HPDE6-E6E7 (cell line): ENCODE measurements around the gene MICU2.

Source experiments
- DNase-seq: peaks from one replicate; pipeline ENCODE4 v3.0.0; 2011; ENCODE audit warnings: missing footprints; ENCODE audit errors: extremely low spot score

Gene MICU2

GRCh38 chr13:21546372-21546771, 57.6 kb downstream of the MICU2 start:
- no peak for DNase-seq

GRCh38 chr13:21544515-21544914, 59.5 kb downstream of the MICU2 start:
- no peak for DNase-seq

DNA sequence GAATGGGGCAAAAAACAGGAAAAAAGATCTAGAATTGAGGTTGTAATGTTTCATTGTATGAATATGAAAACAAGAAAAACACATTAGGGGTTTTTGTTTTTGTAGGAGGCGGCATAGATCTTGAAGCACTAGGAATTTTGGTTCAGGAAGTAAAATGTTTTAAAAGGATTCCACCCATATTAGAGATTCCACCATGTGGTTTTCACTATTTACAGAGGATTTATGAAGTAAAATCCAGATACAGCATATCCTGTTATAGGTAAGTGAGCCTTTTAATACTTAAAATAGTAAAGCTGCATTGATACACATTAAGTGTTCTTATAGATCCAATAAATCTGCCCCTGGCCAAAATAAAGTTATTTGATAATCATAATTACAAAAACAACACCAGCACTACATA, 61.4 kb downstream of the MICU2 start:
- no peak for DNase-seq

- DNase-seq = no peak
Measured at GRCh38 chr13:21541980-21542379, 62.0 kb downstream of the MICU2 start.

- no peak for DNase-seq
Measured at GRCh38 chr13:21541271-21541670, 62.7 kb downstream of the MICU2 start.

DNA sequence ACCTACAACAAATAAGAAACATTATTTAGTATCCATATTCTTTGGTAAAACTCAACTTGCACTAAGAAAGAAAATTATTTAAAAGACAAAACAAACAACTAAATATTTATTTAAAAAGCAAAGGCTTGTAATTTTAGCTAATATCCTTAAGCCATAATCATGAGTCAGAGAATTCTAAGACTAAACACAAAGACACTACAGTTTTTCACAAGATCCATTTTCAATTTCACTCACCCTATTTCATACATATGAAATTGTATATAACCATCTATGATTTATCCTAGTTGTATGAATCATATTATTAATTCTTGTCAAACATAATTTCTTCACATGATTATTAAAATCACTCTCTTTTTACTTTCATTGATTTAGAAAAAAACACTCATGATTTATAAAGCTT, 64.3 kb downstream of the MICU2 start:
- no peak for DNase-seq

GRCh38 chr13:21538753-21539152, 65.2 kb downstream of the MICU2 start:
- DNase-seq = no peak

DNA sequence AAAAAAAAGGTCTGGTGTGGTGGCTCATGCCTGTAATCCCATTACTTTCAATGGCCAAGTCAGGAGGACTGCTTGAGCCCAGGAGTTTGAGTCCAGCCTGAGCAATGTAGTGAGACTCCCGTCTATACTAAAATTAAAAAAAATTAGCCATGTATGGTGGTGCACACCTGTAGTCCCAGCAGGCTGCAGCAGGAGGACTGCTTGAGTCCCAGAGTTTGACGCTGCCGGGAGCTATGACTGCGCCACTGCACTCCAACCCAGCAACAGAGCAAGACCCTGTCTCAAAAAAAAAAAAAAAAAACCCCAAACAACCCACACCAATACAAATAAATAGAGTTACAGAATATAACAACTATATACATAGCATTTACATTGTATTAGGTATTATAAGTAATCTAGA, 65.7 kb downstream of the MICU2 start:
- DNase-seq = no peak

DNA sequence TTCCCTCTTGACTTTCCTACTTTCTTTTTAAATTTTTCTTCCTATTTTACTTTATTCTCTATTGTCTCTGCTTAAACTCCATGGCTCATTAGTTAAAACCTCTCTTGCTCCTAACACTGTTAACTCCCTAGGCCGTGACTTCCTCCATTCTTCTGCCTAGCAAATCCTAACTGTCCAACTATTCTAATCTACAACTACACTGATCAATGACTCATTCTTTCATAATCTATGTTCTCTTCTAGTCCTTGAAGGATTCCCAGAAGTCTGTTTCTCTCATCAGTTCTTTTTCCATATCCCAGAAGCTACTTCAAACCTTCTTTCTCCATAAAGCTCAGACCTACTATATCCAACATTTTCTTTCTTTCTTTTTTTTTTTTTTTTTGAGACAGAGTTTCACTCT, 66.9 kb downstream of the MICU2 start:
- DNase-seq = no peak

- no peak for DNase-seq
Measured at GRCh38 chr13:21534760-21535159, 69.2 kb downstream of the MICU2 start.

DNA sequence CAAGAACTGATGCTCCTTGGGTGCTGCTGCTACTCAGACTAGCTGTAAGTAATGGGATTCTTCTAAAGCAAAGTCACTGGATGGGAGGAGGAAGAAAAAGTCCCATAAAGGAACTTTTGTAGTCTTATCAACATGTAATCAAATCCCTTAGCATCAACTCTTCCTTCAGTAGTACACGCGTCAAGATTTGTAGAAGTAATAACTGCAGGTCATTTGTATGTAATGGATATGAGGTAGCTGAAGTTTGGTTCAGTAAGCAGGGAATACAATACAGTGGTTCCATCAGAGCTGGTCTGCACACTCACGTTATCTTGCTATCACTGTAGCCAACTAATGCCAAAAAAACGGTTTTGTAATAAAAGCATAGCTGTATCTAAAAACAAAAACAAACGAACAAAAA, 72.5 kb downstream of the MICU2 start:
- DNase-seq = no peak

DNA sequence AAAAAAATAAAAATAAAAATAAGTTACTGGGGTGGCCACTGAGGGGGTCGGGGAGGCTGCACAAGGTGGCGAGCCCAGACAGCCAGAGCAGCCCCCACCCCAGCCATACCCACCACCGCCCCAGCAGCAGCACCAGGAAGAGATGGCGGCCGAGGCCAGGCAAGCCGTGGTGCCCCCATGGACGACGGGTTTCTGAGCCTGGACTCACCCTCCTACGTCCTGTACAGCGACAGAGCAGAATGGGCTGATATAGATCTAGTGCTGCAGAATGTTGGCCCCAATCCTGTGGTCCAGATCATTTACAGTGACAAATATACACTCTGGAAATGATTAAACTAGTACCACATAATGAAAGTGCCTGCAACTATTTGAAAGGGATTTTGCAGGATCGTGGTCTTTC, 73.3 kb downstream of the MICU2 start:
- DNase-seq = no peak

DNA sequence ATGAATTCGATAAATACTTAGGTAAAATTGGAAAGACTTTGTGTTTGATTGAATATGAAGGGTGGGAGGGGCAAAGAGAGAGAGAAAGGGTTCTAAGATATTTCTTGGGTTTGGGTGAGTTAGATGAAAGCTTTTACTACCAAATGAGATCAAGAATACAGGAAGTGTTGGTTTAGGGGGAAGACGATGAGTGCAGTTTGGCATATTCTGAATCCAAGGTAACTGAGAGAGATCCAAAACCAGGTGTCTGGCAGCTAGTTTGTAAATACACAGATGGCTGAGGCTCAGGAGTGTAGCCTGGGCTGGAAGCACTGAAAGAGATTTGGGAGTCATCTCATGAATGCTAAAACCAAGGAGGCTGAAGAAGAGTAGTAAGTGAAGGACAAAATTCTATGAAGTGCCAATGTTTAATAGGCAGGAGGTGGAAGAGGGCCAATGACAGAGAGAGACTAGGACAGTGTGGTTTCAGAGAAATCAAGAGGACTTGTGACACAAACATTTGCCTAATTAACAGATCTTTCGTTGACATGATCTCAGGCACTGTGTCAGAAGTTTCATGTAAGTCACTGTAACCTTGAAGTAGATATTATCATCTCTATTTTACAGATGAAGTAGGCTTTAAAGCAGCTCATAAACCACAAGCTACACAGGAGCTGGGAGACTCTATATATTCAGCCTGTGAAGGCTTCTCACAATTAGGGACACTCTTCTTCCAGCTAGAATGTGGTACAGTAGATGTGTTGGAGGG, 74.7 kb downstream of the MICU2 start:
- DNase-seq = no peak

GRCh38 chr13:21528616-21529015, 75.4 kb downstream of the MICU2 start:
- no peak for DNase-seq

- no peak for DNase-seq
Measured at GRCh38 chr13:21526707-21527540, 77.0 kb downstream of the MICU2 start.

GRCh38 chr13:21522847-21523246, 81.1 kb downstream of the MICU2 start:
- no peak for DNase-seq

DNA sequence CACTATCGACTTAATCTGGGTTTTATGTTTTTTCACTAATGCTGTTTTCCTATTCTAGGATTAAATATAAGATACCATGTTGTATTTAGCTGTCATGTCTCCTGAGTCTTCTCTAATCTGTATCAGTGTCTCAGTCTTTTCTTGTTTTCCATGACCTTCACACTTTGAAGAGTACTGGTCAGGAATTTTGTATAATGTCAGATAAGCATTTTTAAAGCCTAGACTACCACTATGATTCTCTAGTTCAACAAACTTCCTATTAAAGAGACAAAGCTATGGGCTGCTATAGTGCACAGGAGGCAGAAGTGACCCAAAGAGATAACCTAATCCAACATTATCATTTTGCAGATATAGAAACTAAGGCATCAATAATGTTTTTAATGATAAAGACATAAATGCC, 81.8 kb downstream of the MICU2 start:
- no peak for DNase-seq

- no peak for DNase-seq
Measured at GRCh38 chr13:21518617-21519144, 85.3 kb downstream of the MICU2 start.

DNA sequence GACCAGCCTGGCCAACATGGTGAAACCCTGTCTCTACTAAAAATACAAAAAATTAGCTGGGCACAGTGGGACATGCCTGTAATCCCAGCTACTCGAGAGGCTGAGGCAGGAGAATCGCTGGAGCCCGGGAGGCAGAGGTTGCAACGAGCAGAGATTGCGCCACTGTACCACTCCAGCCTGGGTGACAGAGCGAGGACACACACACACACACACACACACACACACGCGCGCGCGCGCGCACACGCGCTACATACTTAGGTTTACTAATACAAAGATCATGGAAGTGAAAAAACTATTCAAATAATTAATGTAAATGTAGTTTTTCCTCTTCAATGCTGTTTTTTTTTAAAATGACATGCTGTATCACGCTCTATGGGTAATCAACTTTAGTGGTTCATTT, 86.4 kb downstream of the MICU2 start:
- DNase-seq = no peak

DNA sequence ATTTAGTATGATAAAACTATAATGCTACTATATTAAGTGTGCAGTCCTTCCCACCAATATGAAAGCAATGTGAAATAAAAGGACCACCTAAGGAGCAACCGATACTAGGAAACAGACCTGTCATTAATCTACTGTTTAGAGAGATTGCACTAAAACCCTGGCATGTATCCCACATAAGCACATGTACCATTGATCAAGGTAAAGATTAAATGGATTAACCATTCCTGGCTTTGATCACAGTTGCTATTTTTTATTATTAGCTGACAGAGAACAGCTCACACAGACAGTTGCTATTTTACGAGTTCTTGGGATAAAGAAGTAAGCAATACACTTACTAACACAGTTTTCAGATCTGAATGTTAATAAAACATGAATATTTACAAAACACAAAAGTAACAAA, 87.2 kb downstream of the MICU2 start:
- DNase-seq = no peak

DNA sequence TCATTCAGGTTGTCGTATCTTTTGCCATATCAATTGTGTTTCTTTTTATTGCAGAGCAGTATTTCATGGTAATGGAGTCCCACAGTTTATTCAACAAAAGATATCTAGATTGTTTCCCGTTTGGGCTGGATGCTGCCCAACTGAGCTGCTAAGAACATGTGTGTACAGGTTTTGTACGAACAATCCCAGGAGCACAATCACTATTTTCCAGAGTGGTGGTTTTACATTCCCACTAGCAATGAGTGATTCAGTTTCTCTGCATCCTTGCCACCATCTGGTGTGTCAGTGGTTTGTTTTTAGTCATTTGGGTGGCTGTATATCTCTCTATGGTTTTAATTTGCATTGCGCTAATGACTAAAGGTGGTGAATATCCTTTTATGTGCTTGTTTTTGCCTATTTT, 92.1 kb downstream of the MICU2 start:
- DNase-seq = peak; percentile 0

GRCh38 chr13:21504379-21504778, 99.6 kb downstream of the MICU2 start:
- DNase-seq = no peak

GRCh38 chr13:21501686-21502085, 102.3 kb downstream of the MICU2 start:
- DNase-seq = no peak
